KG1 (cell line): ENCODE results near the gene REG4.
A peak's percentile ranks its signal among the peaks of the same experiment; 100 is the strongest.
"Not testable (repeated sequence)": the region's sequence is repeated elsewhere in the genome, so short reads cannot be mapped to it uniquely, and the experiment has no call there.

ENCODE experiments used
- DNase-seq: peaks from one replicate; lab custom pipeline; 2025; lab: John Stamatoyannopoulos, UW

Gene REG4

GRCh38 chr1:119806489-119806888, 4.8 kb downstream of the REG4 start:
- no peak for DNase-seq

DNA sequence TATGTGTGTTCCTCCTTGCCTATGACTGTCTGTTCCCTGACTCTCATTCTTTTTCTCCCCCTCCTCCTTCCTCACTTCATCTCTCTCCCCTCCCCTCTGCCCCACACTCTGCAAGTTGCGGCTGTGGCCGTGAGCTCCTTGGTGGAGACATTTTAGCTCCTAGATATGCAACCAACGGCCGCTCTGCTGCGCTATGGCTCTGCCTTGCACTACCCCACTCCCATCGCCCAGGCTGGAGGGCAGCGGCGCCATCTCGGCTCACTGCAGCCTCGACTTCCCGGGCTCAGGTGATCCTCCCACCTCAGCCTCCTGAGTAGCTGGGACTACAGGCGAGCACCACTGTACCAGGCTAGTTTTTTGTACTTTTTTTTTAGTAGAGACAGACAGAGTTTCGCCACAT, 5.5 kb downstream of the REG4 start:
- no peak for DNase-seq

DNA sequence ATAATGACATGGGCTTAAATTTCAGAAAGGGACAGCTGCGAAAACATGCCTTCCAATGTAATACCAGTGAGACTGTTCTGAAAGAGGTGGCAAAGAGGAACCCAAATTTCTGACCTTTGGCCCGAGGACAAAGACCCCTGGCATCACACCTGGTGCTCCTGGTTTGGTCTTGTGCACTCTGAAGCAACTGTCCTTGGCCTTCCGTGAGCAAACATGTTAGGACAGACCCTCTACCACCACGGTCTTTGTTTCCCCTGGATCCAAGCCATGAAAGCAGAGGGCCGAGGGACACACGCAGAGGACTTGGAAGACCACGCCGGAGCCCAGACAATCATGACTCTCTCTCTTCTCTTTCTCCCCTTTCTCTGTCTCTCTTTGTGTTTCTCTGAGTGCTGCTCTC, 6.0 kb downstream of the REG4 start:
- no peak for DNase-seq

- DNase-seq = peak; percentile 59
Measured at GRCh38 chr1:119799599-119800177, 11.6 kb downstream of the REG4 start.

GRCh38 chr1:119799003-119799402, 12.3 kb downstream of the REG4 start:
- DNase-seq = no peak

- no peak for DNase-seq
Measured at GRCh38 chr1:119797606-119798005, 13.7 kb downstream of the REG4 start.

- DNase-seq = no peak
Measured at GRCh38 chr1:119797162-119797561, 14.1 kb downstream of the REG4 start.

- DNase-seq = no peak
Measured at GRCh38 chr1:119795261-119796200, 15.7 kb downstream of the REG4 start.

- no peak for DNase-seq
Measured at GRCh38 chr1:119794876-119795240, 16.4 kb downstream of the REG4 start.

GRCh38 chr1:119794230-119794875, 16.9 kb downstream of the REG4 start:
- no peak for DNase-seq

- no peak for DNase-seq
Measured at GRCh38 chr1:119791377-119791776, 19.9 kb downstream of the REG4 start.

- no peak for DNase-seq
Measured at GRCh38 chr1:119790451-119791198, 20.6 kb downstream of the REG4 start.

- DNase-seq = no peak
Measured at GRCh38 chr1:119787776-119788175, 23.5 kb downstream of the REG4 start.

DNA sequence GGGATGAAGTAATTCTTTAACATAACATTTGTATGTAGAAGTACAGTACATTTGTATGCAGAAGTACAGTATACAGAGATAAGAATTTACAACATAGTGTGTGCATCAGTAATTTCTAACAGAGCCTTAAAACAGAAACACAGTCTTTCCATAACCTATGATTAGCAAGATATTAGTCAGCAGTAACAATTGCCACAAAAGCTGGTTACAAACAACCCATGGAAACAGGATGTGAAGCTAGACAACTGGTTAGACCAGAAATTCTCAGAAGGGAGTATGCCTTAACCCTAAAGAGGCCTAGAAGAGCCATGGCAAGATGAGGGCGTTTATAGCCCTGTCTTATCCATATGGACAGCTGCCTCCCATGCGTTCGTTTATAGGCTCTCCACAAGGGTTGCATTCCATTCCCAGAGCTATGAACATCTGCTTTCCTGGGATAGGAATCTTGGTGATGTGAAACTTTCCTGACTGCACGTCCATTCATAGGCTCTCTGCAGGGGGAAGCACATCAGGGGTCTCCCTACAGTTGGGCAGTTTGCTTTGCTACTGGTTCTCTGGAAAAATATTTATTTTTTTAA, 24.7 kb downstream of the REG4 start:
- not testable (repeated sequence) for DNase-seq

- not testable (repeated sequence) for DNase-seq
Measured at GRCh38 chr1:119786046-119786445, 25.2 kb downstream of the REG4 start.

DNA sequence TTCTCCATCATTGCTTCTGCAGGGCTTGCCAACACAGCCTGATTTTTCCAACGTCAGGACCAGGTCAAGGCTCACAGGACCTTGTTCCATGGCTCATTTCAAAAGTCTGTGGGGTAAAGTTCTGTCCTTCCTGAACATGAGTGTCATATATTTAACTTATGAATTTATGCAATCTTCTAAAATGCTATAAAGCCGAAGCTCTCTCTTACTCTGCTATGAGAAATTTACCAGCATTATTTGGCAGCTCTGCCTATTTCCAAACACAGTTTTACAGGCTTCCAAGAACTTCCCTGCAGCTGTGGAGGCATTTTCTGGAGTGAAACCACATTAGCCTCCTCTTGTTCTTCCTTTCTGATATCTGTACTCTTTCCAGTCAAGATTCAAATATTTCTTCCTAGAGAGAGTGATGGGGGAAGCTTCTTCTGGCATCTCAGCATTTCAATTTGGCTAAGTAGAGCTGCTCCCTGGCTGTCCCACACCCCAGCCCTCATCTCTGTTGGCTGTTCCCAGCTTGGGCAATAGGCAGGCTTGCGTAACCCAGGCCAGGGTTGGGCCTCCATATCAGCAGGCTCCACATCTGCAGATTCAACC, 27.0 kb downstream of the REG4 start:
- no peak for DNase-seq

- DNase-seq = no peak
Measured at GRCh38 chr1:119783354-119784185, 27.7 kb downstream of the REG4 start.

DNA sequence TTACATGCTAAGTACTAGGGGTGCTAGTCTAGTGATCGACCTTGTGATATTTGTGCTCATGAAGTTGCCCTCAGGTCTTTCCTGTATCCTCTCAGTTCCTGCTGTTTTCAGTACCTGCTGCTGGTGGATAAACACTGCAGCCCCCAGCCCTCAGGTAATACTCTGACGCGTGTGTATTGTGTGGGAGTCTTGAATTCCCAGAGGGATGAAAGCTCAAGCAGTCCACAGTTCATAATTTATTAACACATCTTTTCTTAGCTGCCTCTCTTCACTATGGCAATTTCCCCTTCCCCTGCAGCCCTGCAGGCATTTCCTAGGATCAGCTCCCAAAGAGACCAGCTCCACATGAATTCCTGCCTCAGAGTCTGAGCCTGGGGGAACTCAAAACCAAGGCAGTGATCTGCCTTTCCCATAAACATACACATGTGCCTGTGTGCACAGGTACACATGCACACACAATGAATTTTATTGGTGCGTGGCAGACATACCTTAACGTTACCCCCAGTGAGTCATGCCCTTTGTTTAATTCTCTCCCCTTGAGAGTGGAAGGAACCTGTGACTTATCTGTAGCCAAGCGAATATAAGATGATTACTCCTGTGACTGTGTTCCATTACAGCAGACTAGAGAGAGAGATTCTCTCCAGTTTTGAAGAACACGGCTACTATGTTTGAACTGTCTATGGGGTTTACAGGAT, 28.5 kb downstream of the REG4 start:
- no peak for DNase-seq

DNA sequence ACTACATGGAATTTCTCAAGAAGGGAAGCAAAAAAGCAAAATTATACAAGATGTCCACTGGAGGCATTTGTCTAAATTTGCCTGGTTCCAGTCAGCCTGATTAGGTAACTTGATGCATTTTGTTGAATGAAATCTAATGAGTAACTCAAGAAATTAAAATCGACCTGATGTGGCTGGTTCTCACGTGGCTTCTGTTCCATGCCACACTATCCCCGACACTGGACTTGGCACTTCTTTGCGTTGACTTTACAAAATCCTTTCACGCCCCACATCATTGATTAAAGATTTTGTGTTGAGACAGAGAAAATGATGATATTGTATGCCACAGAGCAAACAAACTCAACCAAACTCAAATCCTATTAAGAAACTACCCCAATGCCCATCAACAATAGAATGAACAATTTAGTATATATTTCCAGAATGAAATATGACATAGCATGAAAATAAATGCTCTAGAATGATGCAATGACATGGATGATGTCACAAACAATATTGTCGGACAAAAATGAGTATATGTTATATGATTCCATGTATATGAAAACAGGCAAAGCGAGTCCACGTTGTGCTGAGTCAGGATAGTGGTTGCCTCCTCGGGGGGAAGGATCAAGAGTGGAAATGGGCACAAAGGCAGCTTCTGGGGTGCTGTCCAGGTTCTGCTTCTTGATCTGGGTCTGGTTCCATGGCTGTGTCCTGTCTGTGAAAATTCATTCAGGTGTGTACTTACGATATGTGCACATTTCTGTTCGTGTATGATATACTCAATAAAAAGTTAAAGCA, 29.6 kb downstream of the REG4 start:
- no peak for DNase-seq
